Nephron (organoid): ENCODE data around the gene HCAR3.

ENCODE experiments used
- H3K27ac Mint-ChIP-seq, 3 experiments: 2 replicates each; pipeline ENCODE4 v1.8.0; 2020; ENCODE audit warnings: mixed read lengths in 3 of 3, mild to moderate bottlenecking in 2 of 3, moderate library complexity in 1 of 3
- H3K27me3 Mint-ChIP-seq: 2 replicates; pipeline ENCODE4 v1.8.0; 2021; ENCODE audit warnings: low read depth, mild to moderate bottlenecking, moderate library complexity, mixed read lengths
- H3K36me3 Mint-ChIP-seq: 2 replicates; pipeline ENCODE4 v1.8.0; 2020; ENCODE audit warnings: low read depth, mixed read lengths
- H3K4me1 Mint-ChIP-seq: 2 replicates; pipeline ENCODE4 v1.8.0; 2020; ENCODE audit warnings: mixed read lengths
- H3K4me3 Mint-ChIP-seq, 3 experiments: 2 replicates each; pipeline ENCODE4 v1.8.0; 2020; ENCODE audit warnings: mild to moderate bottlenecking in 3 of 3, mixed read lengths in 3 of 3, moderate library complexity in 2 of 3
- H3K9me3 Mint-ChIP-seq: 2 replicates; pipeline ENCODE4 v1.8.0; 2020; ENCODE audit warnings: mixed read lengths
- CTCF ChIP-seq, 3 experiments: fragments of 200-600 bp; sonication (generic); IDR thresholded peaks; one replicate each; pipeline ENCODE4 v1.5.0; 2021; ENCODE audit warnings: antibody characterized with exemption in 3 of 3; ENCODE audit not compliant: unreplicated experiment in 3 of 3

The HCAR3 gene

DNA sequence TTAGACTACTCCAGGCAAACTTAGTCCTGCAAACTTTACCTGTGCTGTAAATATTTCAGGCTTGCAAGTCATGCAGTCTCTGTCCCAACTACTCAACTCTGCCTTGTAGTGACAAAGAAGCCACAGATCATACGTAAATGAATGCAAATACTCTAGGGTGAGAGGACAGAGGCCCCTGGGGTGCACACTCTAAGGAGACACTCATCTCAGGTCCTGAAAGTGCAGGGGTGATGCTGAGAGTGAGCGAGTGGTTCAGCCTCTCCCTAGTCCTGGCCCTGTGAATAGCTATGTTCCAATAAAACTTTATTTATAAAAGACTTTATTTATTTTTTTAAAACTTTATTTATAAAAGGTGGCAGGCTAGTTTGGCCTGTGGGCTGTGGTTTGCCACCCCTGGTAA lies 48.3 kb downstream of the HCAR3 start:
- Mint-ChIP-seq H3K36me3 (no peaks in the 10 kb centered on the region), H3K4me1 (no peaks in the 10 kb centered on the region), H3K27me3 (no peaks in the 10 kb centered on the region), H3K27ac (no peak overlapping the region), H3K9me3 (no peaks in the 10 kb centered on the region), H3K4me3 (no peak overlapping the region)
- TF ChIP-seq CTCF (IDR thresholded peaks at IDR 0.05; ENCODE audit: unreplicated experiment in 3 of 3) = no peak

DNA sequence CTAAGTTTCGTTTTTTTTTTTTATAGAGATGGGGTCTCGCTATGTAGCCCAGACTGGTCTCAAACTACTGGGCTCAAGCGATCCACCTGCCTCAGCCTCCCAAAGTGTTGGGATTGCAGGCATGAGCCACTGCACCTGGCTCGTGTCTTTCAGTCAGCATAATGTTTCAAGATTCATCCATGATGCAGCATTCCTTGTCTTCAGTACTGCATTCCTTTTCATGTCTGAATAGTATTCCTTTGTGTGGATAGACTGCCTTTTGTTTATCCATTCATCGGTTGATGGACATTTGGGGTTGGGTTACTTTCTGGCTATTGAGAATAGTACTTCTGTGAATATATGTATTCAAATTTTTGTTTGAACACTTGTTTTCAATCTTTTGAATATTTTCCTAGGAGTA lies 50.9 kb downstream of the HCAR3 start:
- no peak for TF ChIP-seq CTCF (IDR thresholded peaks at IDR 0.05; ENCODE audit: unreplicated experiment in 3 of 3)
- H3K27me3 Mint-ChIP-seq = no peaks in the 10 kb centered on the region
- H3K4me3 Mint-ChIP-seq = no peak overlapping the region
- no peaks in the 10 kb centered on the region for H3K9me3 Mint-ChIP-seq
- H3K4me1 Mint-ChIP-seq = no peaks in the 10 kb centered on the region
- H3K36me3 Mint-ChIP-seq = no peaks in the 10 kb centered on the region
- no peak overlapping the region for H3K27ac Mint-ChIP-seq

GRCh38 chr12:122665349-122665748 lies 51.3 kb downstream of the HCAR3 start:
- no peaks in the 10 kb centered on the region for H3K27me3 Mint-ChIP-seq
- H3K9me3 Mint-ChIP-seq = no peaks in the 10 kb centered on the region
- no peaks in the 10 kb centered on the region for H3K36me3 Mint-ChIP-seq
- no peaks in the 10 kb centered on the region for H3K4me1 Mint-ChIP-seq
- H3K4me3 Mint-ChIP-seq = no peak overlapping the region
- TF ChIP-seq CTCF (IDR thresholded peaks at IDR 0.05; ENCODE audit: unreplicated experiment in 3 of 3) = no peak
- no peak overlapping the region for H3K27ac Mint-ChIP-seq
